HG02623 (cell line): ENCODE data around the gene CRACR2B.

Experiments used
- ATAC-seq: cut with Tn5 transposase; IDR thresholded peaks from one replicate; pipeline ENCODE4 v1.9.1; 2021; ENCODE audit warnings: moderate library complexity; ENCODE audit not compliant: unreplicated experiment

Gene CRACR2B

DNA sequence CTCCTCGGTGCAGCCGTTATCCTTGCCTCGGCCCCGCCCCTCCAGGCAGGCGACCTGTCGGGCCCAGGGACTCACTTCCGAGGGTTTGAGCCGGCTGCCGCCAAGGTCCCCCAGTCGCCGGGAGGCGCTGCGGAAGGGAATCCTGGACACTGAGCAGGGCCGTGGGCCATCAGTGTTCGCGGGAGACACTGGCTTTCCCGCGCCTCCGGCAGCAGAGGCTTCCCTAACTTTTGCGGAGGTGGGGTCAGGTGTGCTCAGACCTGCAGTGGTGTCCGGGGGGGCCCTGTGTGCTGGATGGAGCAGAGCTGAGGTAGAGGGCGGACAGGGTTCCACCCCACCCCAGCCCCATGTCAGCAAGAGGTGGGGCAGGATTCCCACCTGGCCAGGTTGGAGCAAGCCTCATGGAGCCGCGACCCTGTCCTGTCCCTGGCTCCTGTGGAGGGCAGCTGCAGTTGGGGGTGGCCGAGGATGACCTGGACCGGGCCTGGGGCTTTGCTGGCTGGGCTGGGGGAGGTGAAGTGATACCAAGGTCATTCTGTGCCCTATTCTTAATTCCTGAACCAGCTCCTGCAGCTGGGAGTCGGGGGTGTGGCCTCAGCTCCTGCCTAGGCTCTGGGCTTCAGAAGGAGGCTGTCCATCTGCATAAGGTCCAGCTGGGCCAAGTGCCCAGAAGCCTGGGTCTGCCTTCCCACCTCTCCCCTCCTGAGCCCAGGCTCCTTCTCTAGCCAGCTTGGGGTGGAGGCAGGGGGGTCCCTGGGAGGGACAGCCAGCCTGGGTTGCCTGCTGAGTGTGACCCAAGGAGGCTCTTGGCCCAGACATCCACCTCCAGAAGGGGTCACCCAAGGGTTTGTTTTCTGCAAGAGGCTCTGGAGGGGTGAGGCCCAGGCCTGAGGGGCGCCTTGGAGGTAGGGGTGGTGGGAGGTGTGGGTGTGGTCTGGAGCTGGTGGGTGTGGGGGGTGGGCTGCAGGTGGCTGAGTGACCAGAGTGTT lies 23.4 kb downstream of the CRACR2B start:
- ATAC-seq, result no peak

DNA sequence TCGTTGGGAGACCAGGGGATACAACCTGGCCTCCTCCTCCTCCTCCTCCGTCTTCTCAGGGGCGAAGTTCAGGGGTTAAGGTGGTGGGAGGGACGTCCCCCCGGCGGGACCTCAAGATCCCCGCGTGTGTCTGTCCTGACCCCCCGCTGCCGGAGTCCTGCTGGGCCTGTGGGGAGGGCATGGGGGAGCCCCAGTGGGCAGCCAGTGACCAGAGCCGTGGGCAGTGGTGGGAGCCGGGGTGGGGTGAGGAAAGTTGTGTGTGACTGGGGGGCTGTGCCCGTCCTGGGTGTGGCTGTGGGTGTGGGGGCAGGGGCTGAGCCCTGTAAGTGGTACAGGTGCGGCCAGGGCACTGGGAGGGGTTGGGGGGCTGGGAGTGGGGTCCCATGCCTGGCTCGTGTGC lies 25.0 kb downstream of the CRACR2B start:
- no peak for ATAC-seq

DNA sequence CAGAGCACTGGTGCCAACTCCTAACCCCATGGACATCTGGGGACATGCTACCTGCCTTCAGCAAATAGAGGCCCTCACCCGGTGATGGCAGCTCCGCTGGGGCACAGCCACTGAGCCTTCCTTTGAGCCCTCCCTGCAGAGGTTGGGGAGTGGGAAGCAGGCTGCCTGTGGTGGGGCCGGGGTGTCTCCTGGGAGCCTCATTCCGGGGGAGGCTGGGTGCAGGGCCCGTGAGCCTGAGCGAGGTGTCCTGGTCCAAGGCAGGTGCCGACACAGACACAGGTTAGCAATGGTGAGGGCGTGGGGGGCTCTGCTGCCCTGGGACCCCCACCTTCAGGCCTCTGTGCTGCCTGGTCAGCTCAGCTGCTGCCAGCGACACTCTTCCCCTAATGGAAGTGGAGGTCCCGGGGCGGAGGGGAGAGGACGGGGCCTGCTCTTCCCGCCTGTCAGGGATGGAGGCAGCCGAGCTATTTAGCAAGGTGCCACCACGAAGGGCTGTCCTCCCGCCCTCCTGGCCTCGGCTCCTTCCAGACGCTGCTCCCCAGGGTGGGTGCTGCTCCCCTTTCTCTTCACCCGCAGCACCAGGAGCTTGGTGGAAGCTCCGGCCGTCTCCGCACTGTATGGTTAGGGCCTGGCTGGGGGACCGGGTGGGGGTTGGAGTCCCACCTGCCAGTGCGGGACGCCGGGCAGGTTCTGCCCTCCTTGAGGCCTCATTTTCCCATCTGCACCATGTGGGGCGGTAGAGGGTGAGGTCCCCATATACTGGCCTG lies 26.1 kb downstream of the CRACR2B start:
- ATAC-seq, result no peak

DNA sequence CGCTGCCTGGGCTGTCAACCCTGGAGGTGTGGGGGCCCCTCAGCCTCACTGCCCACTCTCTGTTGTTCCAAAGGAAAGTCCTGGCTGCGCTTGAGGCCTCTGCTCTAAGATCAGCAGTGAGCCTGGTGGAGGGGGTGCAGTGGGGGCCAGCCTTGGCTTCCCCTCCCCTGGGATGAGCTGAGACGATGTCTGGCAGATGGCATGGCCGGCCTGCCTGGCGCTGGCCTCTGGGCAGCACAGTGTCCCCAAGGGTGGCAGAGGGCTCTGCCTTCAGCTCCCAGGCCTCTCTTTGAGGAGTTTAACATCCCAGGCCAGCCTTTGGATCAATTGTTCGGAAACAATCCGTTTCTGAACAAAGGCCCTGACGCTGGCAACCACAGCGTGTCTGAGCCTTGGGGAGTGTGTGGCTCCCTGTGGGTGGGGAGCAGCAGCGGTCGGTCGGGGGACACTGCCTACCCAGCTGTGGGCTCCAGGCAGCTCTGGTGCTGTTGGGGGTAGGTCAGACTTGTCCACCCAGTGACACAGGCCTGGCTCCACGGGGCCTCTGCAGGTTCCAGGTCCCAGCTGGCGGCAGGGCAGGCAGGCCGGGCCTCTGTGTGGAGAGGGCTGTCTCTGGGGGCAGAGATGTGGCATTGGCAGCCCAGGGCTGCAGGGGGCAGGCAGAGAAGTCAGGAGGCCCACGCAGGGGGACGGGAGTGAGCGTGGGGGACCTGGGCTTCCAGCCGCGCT lies 27.0 kb downstream of the CRACR2B start:
- no peak for ATAC-seq

DNA sequence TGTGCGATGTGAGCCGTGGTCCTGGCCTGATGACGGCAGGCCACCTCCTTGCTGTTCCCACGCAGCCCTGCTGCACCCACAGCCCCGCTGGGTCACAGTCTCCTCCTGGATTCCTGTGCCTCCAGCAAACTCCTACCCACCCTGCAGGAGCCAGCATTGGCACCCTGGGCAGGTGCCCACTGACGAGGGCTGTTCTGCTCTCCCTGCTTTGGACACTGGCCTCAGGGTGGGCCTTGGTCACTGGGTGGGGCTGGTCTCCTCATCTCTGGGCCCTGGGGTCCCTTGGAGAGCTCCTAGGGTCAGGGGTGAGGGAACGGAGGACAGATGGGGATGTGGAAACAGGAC lies 27.6 kb downstream of the CRACR2B start:
- ATAC-seq, result no peak

DNA sequence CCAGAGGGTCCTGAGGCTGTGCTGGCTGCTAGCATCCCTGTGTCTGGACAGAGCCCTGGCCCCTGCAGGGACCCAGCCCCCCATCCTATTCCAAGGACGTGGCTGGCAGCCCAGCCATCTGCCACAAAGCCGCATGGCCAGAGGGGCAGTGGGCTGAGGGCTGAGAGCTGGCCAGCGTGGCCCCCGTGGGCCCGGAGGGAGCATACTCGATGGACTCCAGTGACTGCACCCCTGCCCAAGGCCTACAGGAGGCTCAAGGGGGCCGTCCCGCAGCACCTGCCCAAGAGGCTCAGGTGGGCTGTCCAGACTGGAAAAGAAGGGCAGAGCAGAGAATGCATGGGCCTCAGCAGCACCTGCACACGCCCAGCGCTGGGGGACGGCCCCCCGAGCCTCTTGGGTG lies 28.1 kb downstream of the CRACR2B start:
- ATAC-seq, result no peak

DNA sequence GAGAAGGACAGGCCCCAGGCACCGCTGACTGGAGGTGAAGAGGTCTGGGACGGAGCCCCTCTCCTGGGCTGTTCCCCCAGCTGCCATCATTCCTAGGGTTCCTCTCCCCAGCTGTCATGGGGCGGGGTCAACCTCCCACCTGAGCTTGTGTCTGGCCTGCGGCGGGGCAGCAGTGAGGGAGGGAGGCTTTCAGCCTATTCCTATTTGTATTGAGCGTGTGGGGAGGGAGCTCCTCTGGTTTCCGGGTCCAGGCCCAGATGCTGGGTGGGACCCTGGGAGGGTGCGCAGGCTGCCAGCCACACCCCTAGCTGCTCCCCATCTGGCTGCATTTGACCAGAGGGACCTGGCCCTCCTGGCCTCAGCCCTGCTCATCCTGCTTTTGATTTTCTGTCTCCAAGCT lies 28.7 kb downstream of the CRACR2B start:
- no peak for ATAC-seq

DNA sequence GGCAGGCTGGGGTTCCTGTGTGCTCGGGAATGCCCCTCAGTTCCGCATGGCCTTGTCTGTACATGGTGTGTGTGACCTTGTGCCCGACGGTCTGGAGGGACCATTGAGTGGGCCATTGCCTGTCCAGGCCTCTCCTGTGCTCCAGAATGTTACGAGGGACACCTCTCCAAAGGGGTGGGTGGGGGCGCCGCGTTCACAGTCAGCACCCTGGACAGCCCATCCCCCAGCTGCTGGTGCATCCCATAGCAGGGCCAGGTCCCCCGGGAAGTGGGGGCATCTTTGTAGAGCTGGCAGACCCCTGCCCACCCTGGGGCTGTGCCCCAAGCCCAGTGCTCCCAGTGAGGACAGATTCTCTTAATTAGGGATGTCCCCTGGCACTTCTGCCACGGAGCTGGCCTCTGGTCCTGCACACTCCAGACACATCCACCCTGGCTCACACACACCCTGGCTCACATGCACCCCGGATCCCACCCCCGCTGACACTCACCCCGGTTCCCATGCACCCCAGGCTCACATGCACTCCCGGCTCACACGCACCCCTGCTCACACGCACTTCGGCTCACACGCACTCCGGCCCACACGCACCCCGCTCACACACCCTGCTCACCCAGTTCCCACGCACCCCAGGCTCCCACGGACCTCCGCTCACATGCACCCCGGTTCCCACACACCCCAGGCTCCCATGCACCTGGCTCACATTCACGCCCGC lies 30.5 kb downstream of the CRACR2B start:
- ATAC-seq, result no peak

DNA sequence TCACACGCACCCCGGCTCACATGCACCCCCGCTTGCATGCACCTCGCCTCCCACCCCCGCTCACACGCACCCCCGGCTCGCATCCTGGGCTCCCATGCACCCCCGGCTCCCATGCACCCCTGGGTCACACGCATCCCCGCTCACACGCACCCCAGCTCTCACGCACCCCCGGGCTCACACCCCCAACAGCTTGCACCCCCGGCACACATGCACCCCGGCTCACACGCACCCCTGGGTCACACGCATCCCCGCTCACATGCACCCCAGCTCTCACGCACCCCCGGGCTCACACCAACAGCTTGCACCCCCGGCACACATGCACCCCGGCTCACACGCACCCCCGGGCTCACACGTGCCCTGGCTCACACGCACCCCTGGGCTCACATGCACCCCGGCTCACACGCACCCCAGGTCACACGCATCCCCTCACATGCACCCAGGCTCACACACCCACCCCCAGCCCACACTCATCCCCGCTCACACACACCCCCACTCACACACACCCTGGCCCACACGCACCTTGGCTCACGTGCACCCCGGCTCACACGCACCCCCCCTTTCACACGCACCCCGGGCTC lies 31.1 kb downstream of the CRACR2B start:
- no peak for ATAC-seq

DNA sequence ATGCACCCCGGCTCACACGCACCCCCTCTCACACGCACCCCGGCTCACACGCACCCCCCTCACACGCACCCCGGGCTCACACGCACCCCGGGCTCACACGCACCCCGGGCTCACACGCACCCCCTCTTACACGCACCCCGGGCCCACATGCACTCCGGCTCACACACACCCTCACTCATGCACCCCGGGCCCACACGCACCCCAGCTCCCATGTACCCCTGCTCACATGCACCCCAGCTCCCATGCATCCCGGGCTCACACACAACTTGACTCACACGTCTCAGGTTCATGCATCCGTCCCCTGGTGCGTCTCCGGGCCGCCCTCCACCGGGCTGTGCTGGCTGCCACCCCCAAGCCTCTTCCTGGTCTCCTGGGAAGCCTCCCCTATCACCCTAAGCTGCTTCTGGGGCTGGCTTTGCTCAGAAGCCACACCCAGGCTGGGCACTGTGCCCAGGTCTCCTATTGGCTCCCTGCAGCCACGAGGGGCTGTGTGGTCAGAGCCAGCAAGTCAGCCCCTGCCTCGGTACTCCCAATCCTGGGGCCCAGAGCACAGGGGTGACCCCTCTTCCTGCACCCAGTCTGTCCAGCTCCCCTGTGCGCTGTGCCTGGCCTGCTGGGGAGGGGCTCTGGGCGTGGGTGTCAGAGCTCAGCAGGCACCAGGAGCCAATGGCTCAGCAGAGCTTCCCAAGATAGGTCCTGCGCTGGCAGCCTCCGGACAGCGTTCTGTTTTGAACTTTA lies 31.8 kb downstream of the CRACR2B start:
- no peak for ATAC-seq

DNA sequence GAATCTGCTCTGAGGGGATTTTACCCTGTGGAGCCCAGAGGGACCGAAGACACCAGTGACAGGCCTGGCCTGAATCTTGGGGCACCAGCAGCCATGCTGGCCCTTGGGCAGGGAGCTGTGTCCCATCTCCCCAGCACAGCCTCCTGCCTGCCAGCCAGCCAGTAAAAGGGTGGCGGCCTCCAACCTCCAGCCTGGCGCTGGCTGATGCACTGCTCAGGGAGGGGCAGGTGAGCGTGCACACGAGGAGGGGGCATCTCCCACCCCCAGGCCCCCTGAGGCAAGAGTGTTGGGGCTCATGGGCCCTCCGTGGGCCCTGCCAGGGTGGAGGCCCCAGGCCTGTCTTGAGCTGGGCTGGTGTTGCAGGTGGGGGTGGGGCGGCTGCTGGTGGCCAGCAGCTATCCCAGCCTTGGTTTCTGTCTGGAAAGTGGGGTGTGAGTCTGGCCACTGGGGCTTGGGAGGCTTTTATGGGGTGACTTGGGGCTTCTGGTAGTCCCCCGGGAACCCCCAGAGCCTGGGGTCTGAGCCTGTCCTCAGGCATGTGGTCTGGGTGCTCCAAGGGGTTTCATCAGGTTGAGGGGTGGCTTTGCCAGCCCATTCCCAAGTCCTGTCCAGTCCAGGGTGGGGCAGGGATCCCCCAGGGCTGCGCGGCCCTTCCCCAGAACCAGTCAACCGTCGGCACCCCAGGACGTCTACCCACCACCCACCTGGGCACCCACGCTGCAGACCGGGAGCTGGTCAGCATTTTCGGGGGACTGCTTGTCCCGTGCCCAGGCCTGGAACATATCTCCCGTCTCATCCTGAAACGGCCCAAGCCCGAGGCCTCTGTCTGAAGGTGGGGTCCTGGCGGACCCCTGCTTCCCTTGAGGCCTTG lies 32.8 kb downstream of the CRACR2B start:
- ATAC-seq, result no peak

DNA sequence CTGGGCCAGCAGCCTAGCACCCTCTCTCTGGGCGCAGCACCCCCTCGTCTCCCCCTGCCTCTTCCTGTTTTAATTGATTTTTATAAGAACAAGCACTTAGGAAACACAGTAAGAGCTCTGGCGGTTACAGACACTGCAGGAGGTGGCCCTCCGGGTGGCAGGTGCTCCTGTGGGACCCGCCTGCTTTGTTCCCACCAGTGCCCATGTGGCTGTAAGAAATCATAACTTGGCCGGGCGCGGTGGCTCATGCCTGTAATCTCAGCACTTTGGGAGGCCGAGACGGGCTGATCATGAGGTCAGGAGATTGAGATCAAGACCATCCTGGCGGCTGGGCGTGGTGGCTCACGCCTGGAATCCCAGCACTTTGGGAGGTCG lies 33.4 kb downstream of the CRACR2B start:
- no peak for ATAC-seq

DNA sequence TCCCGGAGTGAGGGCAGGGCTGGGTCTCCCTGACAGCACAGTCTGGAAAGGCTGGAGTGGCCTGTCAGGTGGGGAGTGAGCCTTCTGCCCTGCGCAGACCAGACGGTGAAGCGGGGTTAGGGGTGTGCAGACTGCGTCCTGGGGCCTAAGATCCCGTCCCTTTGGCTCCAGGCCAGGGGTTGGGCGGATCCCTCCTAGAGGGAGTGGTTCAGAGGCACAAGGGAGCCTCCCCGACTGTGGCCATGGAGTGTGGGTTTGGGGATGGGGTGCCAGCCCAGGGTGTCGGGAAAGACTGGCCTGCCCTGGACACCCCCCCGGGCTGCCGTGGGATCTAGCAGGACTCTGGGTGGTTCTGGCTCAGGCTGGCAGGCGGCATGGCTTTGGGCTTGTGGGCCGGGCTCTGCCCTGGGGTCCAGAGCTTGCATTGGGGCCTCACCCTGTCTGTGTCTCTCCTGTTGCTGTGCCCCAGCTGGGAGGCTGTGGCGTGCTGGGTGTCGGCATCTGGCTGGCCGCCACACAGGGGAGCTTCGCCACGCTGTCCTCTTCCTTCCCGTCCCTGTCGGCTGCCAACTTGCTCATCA lies 34.5 kb downstream of the CRACR2B start:
- ATAC-seq, result no peak

DNA sequence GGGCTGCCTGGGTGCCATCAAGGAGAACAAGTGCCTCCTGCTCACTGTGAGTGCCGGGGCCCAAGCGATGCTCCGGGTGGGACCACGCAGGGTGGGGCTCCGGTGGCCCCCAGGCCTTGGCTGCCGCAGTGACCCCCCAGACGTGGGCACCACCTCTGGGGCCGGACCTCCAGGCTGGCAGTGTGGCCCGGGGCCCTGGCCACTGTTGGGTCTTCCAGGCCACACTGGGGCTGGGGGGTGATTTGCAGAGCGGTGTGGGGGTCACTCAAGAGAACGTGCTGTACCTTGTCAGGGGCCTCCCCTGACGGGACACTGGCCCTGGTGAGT lies 34.9 kb downstream of the CRACR2B start:
- no peak for ATAC-seq

DNA sequence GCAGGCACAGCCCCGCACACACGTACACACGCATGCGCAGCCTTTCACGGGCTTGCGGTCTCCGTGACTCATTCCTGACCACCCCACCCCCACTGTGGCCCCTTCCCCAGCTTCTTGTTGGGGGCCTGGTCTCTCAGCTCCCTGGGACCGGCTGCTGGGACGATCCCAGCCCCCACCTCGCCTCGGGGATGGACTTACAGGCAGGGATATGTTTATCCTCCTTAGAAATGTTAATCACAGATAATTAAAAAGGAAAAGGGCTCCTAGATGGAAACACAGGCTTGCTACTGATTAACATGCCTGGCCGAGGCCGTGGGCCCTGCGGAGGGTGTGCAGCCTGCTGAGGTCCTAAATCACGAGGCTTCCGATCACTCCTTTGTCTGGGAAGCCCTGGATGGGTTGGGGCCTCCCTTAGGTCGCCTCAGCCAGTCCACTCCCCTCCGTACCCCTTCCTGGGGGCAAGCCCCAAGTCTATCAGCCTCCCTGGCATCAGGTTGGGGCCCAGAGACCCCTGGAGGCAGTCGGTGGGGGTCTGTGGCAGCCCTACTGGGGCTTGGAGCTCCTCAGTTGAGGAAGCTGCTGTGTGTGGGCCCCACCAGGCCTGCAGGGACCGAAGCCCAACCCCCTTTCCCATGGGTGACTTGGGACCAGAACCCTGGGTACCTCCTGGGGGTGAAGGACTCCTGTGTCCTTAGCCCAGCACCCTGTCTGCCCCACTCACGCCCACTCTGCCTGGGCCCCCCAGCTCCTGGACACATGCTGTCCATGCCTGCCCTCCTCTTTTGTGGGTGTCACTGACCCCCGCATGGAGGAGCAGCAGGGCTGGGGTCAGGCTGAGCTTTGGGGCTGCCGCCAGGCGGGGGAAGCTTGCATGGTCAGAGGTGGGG lies 35.5 kb downstream of the CRACR2B start:
- ATAC-seq, result no peak

DNA sequence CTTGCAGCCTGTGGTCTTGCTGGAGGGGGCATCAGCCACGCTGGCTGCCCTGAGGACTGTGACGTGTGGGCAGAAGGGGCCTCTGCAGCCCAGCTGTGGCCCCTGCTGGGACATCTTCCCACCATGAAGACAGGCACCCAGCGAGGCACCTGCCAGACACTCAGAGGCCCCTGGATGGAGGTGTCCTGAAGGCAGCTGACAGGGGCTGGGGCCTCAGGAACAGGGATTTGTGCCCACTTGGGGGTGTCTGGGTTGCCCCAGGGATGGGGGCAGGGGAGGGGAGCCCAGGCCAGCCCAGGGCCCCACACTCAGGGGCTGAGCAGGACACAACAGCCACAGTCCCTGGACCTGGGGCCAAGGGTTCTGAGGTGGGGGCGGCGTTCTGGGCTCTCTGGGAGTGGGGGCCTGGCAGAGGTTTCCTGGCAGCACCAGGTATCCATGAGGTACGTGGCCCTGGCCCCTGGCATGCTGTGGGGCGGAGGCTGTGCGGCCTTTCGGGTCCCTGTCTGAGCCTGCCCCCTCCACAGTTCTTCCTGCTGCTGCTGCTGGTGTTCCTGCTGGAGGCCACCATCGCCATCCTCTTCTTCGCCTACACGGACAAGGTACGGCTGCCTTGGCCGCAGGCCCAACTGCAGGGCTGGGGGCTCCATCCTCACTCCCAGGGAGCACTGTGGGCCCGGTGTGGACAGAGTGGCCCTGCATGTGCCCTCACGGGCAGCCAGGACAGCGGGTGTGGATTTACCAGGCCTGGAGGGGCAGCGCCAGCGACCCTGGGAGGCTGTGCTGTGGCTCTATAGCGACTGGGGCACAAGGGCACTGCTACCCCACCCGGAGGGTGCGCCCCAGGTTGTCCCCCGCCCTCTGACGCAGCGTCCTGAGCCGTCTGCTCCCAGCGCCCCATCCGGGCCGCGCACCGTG lies 36.5 kb downstream of the CRACR2B start:
- ATAC-seq, result no peak

DNA sequence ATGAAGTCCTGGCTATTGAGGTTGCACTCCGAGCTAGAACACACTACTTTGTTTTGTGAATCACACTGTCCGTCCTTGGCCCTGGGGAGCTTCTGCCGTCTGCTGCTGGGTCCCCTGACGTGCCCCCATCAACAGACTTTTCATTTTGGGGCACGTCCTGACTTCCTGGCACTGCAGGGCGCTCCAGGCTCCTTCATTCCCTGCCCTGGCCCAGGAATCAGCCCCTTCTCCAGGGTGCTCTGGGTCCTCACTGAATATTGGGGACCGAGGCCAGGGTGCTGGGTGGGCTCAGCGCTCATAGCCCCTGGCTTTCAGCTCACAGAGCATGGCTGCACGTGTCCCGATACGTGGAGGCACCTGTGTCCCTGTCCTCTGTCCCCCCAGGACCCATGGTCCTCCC lies 37.2 kb downstream of the CRACR2B start:
- ATAC-seq, result no peak
